Esophagus squamous epithelium (tissue), 5 donors: ENCODE results near the gene MYH10. TPM values are rescaled to one million over a fixed set of nuclear protein-coding genes. Genes with fewer than 3 reads are reported as not detected.

Experiments used
- DNase-seq: peaks from one replicate; lab custom pipeline; 2025; lab: John Stamatoyannopoulos, UW
- H3K27ac ChIP-seq, 4 donors: fragments of 200-600 bp; sonication (generic); one replicate each; pipeline ENCODE4 v1.5.1; 2016 to 2019; ENCODE audit warnings: mild to moderate bottlenecking in 1 of 4
- H3K27me3 ChIP-seq, 4 donors: fragments of 200-600 bp; sonication (generic); 1 replicate in 3 of 4; 2 replicates in 1 of 4; pipeline versions ENCODE4 v1.5.1 to v1.6.0; 2017 to 2021; ENCODE audit warnings: antibody characterized with exemption in 1 of 4
- H3K36me3 ChIP-seq, 3 donors: fragments of 200-600 bp; sonication (generic); one replicate each; pipeline ENCODE4 v1.5.1; 2016 to 2019
- H3K4me1 ChIP-seq, 3 donors: fragments of 200-600 bp; sonication (generic); one replicate each; pipeline ENCODE4 v1.5.1; 2017 to 2019
- H3K4me3 ChIP-seq, 4 donors: fragments of 200-600 bp; sonication (generic); 1 replicate in 3 of 4; 2 replicates in 1 of 4; pipeline ENCODE4 v1.5.1; 2016 to 2019; ENCODE audit warnings: mild to moderate bottlenecking in 2 of 4, moderate library complexity in 1 of 4
- H3K9me3 ChIP-seq, 3 donors: fragments of 200-600 bp; sonication (generic); one replicate each; pipeline ENCODE4 v1.5.1; 2016 to 2019
- CTCF ChIP-seq, 6 experiments: fragments of 450-650 bp in 4 of 6; fragments of 200-600 bp in 2 of 6; sonication (generic) in 2 of 6; IDR thresholded peaks; one replicate each; pipeline ENCODE4 v1.5.1; 2016 to 2019; ENCODE audit warnings: antibody characterized with exemption in 6 of 6, mild to moderate bottlenecking in 4 of 6, moderate library complexity in 4 of 6
- POLR2A ChIP-seq, 4 donors: fragments of 450-650 bp; IDR thresholded peaks; one replicate each; pipeline ENCODE4 v1.6.1; 2017; ENCODE audit warnings: antibody characterized with exemption in 4 of 4, mild to moderate bottlenecking in 4 of 4, moderate library complexity in 3 of 4
- WGBS, 2 donors: methylation state at CpG; one replicate each; pipeline ENCODE4 v1.1.5; 2018; 5-methylcytosine and 5-hydroxymethylcytosine counted together
- intact Hi-C: fragments of 100-400 bp; cut with DNase I; formaldehyde crosslinking; loops from one replicate; pipeline ENCODE4 v1.15.0; 2022
- total RNA-seq, 4 donors: library from RNA; depleted of rRNA; stranded (reverse); fragments of >200 nt; gene quantifications; one replicate each; pipeline ENCODE4 v1.1.0, GENCODE V29; 2016
- donor health status: DM: yes; HTN: yes; CAD: no.

MYH10 gene
- total RNA-seq, 4 donors from 2014 or later, result 5.8 to 25.6 (median 14.7) TPM

- no peak for TF ChIP-seq POLR2A (IDR thresholded peaks at IDR 0.05)
- no peak for TF ChIP-seq CTCF (IDR thresholded peaks at IDR 0.05)
- peaks cover 0 to 4% (median 0%) of the 10 kb centered on the region in 4 donors for H3K27me3 ChIP-seq
- no peaks in the 10 kb centered on the region for H3K36me3 ChIP-seq
- no peak overlapping the region for H3K4me3 ChIP-seq
- H3K4me1 ChIP-seq, result no peaks in the 10 kb centered on the region
- no peaks in the 10 kb centered on the region for H3K9me3 ChIP-seq
- intact Hi-C loops, result no loop called here
- DNase-seq, result no peak
- 42 to 74% methylated on average over 1 to 3 of the region's 3 CpGs for WGBS, 2 donors
- H3K27ac ChIP-seq, result no peak overlapping the region
These were observed 29.4 kb upstream of the MYH10 start for GRCh38 chr17:8659758-8660410.

GRCh38 chr17:8658810-8659209, 28.3 kb upstream of the MYH10 start:
- Histone ChIP-seq H3K27ac (no peak overlapping the region), H3K9me3 (no peaks in the 10 kb centered on the region), H3K4me1 (no peaks in the 10 kb centered on the region), H3K4me3 (no peak overlapping the region), H3K36me3 (no peaks in the 10 kb centered on the region), H3K27me3 (peaks cover 0 to 4% (median 0%) of the 10 kb centered on the region in 4 donors)
- no peak for TF ChIP-seq POLR2A (IDR thresholded peaks at IDR 0.05)
- intact Hi-C loops, result no loop called here
- WGBS, 2 donors, result 88 to 97% methylated on average over 5 to 6 of the region's 6 CpGs
- DNase-seq, result no peak

GRCh38 chr17:8656693-8657092, 26.2 kb upstream of the MYH10 start:
- no peak overlapping the region for H3K4me3 ChIP-seq
- no peak for DNase-seq
- WGBS, 2 donors, result 66 to 93% methylated on average over 4 of the region's 4 CpGs
- H3K4me1 ChIP-seq, result no peaks in the 10 kb centered on the region
- no peak for TF ChIP-seq CTCF (IDR thresholded peaks at IDR 0.05)
- H3K36me3 ChIP-seq, result no peaks in the 10 kb centered on the region
- H3K27me3 ChIP-seq, result peaks cover 0 to 4% (median 0%) of the 10 kb centered on the region in 4 donors
- H3K27ac ChIP-seq, result no peak overlapping the region
- intact Hi-C loops, result no loop called here
- no peaks in the 10 kb centered on the region for H3K9me3 ChIP-seq

- Histone ChIP-seq H3K27me3 (no peaks in the 10 kb centered on the region), H3K36me3 (no peaks in the 10 kb centered on the region), H3K9me3 (no peaks in the 10 kb centered on the region), H3K27ac (no peak overlapping the region), H3K4me3 (no peak overlapping the region), H3K4me1 (no peaks in the 10 kb centered on the region)
- no peak for DNase-seq
- intact Hi-C loops, result no loop called here
- TF ChIP-seq POLR2A (IDR thresholded peaks at IDR 0.05) (no peak), CTCF (IDR thresholded peaks at IDR 0.05) (no peak)
- WGBS, 2 donors, result 81 to 82% methylated on average over 4 of the region's 4 CpGs
These were observed 24.3 kb upstream of the MYH10 start for GRCh38 chr17:8654822-8655221.

GRCh38 chr17:8651013-8651412, 20.5 kb upstream of the MYH10 start:
- Histone ChIP-seq H3K27me3 (peaks cover 0 to 5% (median 0%) of the 10 kb centered on the region in 4 donors), H3K4me3 (no peak overlapping the region), H3K27ac (no peak overlapping the region), H3K4me1 (no peaks in the 10 kb centered on the region), H3K9me3 (no peaks in the 10 kb centered on the region), H3K36me3 (no peaks in the 10 kb centered on the region)
- WGBS, 2 donors, result 33 to 40% methylated on average over 4 of the region's 4 CpGs
- TF ChIP-seq POLR2A (IDR thresholded peaks at IDR 0.05), result no peak
- intact Hi-C loops, result no loop called here
- DNase-seq, result no peak

GRCh38 chr17:8650119-8650499, 19.6 kb upstream of the MYH10 start:
- Histone ChIP-seq H3K4me1 (no peaks in the 10 kb centered on the region), H3K4me3 (no peak overlapping the region), H3K27me3 (peaks cover 0 to 5% (median 0%) of the 10 kb centered on the region in 4 donors), H3K27ac (no peak overlapping the region), H3K36me3 (no peaks in the 10 kb centered on the region), H3K9me3 (no peaks in the 10 kb centered on the region)
- intact Hi-C loops, result no loop called here
- no peak for TF ChIP-seq CTCF (IDR thresholded peaks at IDR 0.05)
- no peak for TF ChIP-seq POLR2A (IDR thresholded peaks at IDR 0.05)
- 91% methylated on average over 1 of the region's 1 CpG; no CpG with 5 or more reads in 1 of the 2 donors for WGBS, 2 donors
- DNase-seq, result no peak
